Activated T-cell treated with anti-CD3 and anti-CD28 coated beads for 48 hours (primary cell): ENCODE results near the gene TARS2.

Experiments used
- DNase-seq: peaks from one replicate; pipeline ENCODE4 v3.0.0-alpha.2; 2020; ENCODE audit warnings: low read depth

TARS2 gene

DNA sequence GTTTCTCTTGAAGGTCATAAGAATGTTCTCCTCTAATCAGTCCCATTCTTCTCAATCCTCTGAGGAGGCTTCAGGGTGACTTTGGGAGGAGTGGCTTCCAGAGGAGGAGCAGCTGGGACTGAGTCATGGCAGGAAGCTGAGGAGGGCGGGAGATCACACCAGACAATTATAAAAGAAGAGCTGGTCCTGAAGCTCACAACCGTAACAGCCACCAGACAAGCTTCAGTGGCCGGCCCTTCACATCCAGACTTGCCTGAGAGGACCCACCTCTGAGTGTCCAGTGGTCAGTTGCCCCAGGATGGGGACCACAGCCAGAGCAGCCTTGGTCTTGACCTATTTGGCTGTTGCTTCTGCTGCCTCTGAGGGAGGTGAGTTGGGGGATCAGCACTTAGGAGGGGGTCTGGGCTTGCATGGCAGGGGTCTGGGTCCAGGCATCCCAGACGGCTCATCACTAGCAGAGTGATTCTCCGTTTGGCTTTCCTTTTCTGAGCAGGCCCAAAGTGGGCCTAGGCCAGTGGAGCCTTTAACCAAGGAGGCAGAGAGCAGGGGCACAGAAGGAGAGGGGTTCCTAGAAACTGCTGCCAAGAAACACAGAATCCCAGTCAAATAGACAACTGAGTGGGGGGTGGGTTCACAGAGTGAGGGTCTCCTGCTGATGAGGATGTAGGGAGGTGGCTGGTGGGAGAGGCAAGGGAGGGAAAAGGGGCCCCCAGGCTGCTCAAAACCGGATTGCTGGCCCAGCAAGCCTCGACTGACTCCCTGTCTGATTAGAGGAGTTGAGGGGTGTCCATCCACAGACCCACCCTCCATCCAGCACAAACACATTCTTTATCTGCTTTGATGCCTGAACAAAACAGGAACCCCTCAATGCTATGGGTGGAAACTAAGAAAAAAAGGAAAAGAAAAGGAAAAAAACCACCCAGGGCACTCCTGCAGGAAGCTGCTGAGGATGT is 21.0 kb downstream of the TARS2 start, which contains the start of gene ECM1:
TSS of gene ECM1 (plus strand) at position 198 of the 953 bp plus-strand sequence. CDS start at position 299, 101 bp downstream.
- DNase-seq, result no peak

- no peak for DNase-seq
Measured at GRCh38 chr1:150508982-150509381, 21.8 kb downstream of the TARS2 start.

DNA sequence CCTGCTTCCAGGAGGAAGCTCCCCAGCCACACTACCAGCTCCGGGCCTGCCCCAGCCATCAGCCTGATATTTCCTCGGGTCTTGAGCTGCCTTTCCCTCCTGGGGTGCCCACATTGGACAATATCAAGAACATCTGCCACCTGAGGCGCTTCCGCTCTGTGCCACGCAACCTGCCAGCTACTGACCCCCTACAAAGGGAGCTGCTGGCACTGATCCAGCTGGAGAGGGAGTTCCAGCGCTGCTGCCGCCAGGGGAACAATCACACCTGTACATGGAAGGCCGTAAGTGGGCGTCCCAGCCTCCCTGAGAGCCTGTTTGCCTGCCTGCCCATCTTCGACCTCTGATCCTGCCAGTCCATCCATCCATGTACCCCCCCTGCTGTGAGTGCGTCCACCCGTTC is 24.3 kb downstream of the TARS2 start:
- no peak for DNase-seq

GRCh38 chr1:150511985-150512660 is 24.9 kb downstream of the TARS2 start:
- DNase-seq, result no peak

- DNase-seq, result no peak
Measured at GRCh38 chr1:150512846-150513245, 25.6 kb downstream of the TARS2 start.

DNA sequence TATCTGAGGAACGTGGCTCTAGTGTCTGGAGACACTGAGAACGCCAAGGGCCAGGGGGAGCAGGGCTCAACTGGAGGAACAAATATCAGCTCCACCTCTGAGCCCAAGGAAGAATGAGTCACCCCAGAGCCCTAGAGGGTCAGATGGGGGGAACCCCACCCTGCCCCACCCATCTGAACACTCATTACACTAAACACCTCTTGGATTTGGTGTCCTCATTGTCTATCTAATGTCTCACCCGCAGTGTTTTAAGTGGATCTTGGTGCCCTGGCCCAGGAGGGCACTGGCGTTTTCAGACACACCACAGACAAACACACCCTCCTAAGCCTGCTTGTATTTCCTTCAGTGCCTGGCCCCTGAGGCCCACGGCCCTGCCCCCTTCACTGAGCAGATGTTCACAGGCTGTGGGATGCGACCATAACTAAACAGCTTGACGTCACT is 26.2 kb downstream of the TARS2 start:
- no peak for DNase-seq

GRCh38 chr1:150514260-150514659 is 27.0 kb downstream of the TARS2 start:
- no peak for DNase-seq

DNA sequence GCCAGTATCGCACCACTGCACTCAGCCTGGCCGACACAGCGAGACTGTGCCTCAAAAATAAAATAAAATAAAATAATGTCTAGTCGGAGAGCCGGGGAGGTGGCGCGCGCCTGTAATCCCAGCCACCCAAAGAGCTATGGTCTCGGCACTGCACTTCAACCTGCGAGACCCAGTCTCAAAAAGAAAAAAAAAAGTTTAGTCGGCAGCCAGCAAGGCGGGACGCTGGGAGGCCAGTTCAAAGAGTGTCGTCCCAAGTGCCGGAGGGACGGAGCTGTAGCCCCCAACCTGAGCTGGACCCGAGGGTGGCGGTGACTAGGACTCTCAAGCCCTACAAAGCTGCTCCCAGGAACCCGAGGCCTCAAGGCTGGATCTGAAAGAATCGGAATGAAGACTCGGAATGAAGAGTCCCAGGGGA is 27.7 kb downstream of the TARS2 start:
- DNase-seq, result no peak

DNA sequence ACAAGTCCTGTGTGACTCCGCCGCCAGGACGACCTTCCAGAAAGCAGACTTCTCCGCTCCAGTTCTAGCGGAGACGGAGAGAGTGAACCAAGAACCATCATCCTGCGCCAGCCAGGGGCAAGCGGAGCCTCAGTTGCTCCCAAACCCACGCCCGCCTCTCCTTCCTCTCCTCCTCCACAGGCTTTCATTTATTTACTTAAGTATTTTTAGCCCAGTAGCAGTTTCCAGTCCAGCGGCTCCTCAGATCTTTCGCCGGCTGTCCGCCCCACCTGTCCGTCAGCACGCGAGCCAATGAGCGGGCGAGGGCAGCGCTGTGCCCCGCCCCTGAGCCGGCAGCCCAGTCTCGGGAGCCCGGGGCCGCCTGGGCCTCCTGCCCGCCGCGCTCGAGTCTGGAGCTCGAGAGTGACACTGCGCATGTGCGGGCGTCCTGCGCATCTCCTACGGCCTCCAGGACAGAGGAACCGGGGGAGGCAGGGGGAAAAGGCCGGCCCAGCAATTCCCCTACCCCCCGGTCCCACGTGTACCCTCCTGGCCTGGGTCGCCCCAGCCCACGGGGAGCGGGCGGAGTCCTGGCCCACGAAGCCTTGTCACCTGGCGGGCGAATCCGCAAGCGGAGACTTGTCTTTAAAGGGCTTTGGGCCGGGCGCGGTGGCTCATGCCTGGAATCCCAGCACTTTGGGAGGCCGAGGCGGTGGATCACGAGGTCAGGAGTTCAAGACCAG is 28.3 kb downstream of the TARS2 start, which contains the start of gene FALEC:
TSS of gene FALEC (plus strand) at position 425 of the 722 bp plus-strand sequence.
- peak; percentile 91 for DNase-seq

DNA sequence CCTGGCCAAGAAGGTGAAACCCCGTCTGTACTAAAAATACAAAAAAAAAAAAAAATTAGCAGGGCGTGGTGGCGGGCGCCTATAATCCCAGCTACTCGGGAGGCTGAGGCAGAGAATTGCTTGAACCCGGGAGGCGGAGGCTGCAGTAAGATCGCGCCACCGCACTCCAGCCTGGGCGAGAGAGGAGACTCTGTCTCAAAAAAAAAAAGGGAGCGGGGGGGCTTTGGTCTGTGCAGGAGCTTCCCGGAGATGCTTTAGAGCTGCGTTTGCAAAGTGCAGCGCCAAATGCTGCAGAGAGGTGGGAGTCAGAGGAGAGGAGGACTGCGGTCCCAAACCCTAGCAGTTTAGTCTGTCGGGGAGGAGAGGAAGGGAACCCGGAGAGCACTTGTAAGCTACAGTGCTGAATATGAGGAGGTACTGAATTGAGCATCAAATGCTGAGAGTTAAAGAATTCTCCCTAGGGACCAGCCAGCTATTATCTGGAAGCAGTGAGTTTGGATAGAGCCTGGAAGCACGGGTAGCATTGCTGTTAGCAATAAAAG is 28.9 kb downstream of the TARS2 start:
- no peak for DNase-seq

DNA sequence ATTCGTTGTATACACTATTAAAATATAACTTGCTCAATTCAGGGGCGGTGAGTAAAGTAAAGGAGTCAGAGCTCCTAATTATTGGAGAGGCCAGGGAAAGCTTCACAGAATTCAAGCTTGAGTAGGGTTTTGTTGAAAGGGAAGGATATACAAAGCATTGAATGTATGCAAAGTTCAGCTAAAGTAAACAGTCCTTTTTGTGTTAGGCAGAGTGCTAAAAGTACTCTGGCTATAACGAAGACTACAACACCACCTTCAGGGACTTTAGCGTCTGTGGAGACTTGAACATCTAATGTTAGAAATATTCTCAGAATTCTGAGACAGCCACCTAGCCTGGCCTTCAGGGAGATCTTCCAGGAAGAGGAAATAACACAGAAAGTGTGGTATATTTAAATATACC is 29.4 kb downstream of the TARS2 start:
- DNase-seq, result no peak

DNA sequence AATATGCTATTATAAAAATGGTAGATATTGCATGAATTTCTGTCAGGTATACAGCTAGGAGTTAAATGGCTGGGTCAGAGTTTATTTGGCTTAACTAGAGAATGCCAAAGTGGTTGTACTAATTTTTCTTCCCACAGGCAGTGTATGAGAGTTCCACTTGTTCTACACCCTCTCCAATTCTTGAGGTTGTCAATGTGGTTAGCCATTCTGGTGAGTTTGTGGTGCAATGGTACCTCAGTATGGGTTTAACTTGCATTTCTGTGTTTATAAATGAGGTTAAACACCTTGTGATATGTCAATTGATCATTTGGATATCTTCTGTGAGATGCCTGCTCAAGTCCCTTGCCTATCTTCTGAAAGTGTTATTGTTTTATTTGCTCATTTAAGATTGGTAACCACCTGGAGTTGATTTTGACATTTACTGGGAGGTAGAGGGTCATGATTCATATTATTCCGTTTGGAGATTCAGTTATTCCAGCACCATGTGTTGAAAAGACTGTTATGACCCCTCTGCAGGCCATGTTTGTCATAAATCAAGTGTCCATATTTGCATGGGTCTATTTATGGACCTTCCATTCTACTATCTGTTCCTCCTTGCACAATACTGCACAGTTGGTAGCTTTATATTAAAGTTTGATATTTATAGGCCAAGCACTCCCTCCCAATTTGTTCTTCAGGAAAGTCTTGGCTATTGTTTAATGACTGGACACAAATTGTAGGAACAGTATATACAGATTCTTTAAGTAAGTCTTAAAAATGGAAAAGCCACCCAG is 34.2 kb downstream of the TARS2 start:
- DNase-seq, result no peak

DNA sequence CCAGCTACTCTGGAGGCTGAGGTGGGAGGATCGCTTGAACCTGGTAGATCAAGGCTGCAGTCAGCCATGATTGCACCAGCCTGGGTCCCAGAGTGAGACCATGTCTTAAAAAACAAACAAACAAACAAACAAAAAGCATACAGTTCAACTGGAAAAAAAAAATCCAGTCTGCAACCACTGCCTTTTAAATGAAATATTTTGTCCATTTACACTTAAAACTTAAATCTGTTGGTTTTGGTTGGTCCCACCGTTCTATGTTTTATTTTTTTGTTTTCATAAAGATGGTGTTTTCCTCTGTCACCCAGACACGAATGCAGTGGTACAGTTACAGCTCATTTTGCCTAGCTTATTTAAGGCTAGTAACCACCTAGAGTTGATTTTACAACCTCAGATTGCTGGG is 38.1 kb downstream of the TARS2 start:
- DNase-seq, result no peak

GRCh38 chr1:150528196-150528595 is 41.0 kb downstream of the TARS2 start:
- DNase-seq, result no peak

DNA sequence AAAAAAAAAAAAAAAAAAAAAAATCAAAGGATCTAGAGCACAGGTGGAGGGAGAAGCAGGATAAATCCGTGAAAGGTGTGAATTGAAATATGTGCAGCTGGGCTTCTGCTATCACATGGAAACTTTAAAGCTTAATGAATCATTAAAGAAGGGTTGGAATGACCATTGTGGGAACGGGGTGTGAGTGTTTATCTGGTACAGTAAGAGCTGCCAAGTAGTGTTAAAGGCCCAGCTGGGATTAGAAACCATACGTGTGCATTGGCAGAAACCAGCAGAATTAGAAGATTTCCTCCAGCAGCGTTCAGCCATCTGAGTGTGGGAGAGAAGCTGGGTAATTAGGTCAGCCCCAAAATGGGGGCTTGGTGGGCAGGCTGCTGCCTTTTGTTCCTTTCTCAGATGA is 41.8 kb downstream of the TARS2 start:
- DNase-seq, result no peak

DNA sequence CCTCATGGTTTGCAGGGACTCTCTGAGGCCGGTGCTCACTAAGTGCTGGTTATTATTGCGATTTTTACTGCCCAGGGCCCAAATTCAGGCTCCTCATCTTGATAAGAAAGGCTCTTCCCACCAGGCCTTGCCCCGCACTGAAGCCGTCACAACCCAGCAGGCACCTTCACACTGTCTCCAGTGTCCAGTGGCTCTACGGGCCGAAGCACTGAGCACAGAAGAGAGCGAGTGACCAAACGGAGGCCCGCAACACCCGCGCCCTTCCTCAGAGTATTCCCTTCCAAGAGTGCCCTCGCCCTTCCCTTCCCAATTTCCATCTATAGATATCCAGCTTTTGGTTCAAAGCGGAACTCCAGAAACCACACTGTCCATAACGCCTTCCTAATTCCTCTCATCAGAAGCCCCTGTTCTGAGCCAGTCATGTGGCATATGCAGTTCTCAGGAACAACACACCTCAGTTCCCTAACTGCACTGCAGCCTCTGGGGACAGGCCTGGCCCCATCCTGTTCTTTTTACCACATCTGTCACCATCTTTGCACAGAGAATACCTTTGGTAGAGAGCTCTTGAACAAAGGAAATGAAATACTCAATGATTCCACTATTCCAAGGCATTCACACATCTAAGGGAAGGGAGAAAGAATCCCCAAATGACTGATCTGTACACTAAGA is 43.4 kb downstream of the TARS2 start:
- no peak for DNase-seq

- no peak for DNase-seq
Measured at GRCh38 chr1:150532860-150533259, 45.6 kb downstream of the TARS2 start.

DNA sequence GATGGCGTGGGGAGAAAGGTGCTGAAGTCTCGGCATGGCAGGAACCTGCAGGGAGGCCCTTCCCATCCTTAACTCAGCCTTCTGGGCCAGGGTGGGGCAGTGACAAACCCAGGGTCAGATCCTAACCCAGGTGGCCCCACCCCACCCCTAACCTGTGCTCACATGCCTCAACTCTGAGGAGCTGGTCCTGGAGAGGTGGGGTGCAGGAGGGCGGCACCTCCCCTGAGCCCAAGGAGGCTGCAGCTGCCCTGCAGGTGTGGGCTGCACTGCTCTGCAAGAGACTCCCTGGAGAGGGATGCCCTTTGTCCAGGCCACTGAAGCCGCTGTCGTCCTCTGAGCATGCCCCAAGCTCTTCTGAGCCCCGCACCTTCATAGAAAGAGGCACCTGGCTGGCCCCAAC is 46.8 kb downstream of the TARS2 start:
- no peak for DNase-seq

GRCh38 chr1:150535511-150536287 is 48.5 kb downstream of the TARS2 start:
- DNase-seq, result no peak
